NK-92 (cell line): Measurements from ENCODE around the gene ZBTB8OS.
A peak's percentile ranks its signal among the peaks of the same experiment; 100 is the strongest.
"Not testable (repeated sequence)": the region's sequence is repeated elsewhere in the genome, so short reads cannot be mapped to it uniquely, and the experiment has no call there.

ENCODE experiments used
- DNase-seq: peaks from one replicate; lab custom pipeline; 2025; ENCODE audit not compliant: unreplicated experiment; lab: John Stamatoyannopoulos, UW

Gene ZBTB8OS

GRCh38 chr1:32650752-32651460 lies 556 bp upstream of the ZBTB8OS start, which contains the start of gene RBBP4:
Gene RBBP4 (plus strand): TSS chr1:32651208. CDS start chr1:32651307, 99 bp downstream.
- DNase-seq, result peak; percentile 89

GRCh38 chr1:32647308-32648134 lies 2.8 kb downstream of the ZBTB8OS start:
- DNase-seq, result no peak

- no peak for DNase-seq
Measured at GRCh38 chr1:32644426-32644825, 5.9 kb downstream of the ZBTB8OS start.

- DNase-seq, result not testable (repeated sequence)
Measured at GRCh38 chr1:32642292-32642827, 8.0 kb downstream of the ZBTB8OS start.

- no peak for DNase-seq
Measured at GRCh38 chr1:32639489-32640075, 10.8 kb downstream of the ZBTB8OS start.

GRCh38 chr1:32636914-32637645 lies 13.3 kb downstream of the ZBTB8OS start:
- no peak for DNase-seq

- DNase-seq, result no peak
Measured at GRCh38 chr1:32635508-32636277, 14.7 kb downstream of the ZBTB8OS start.

- DNase-seq, result no peak
Measured at GRCh38 chr1:32632829-32633228, 17.5 kb downstream of the ZBTB8OS start.

- DNase-seq, result not testable (repeated sequence)
Measured at GRCh38 chr1:32630173-32630572, 20.2 kb downstream of the ZBTB8OS start.

- DNase-seq, result no peak
Measured at GRCh38 chr1:32627596-32628162, 22.7 kb downstream of the ZBTB8OS start.

- no peak for DNase-seq
Measured at GRCh38 chr1:32626176-32626575, 24.2 kb downstream of the ZBTB8OS start.

- DNase-seq, result no peak
Measured at GRCh38 chr1:32623775-32624174, 26.6 kb downstream of the ZBTB8OS start.

- no peak for DNase-seq
Measured at GRCh38 chr1:32622806-32623681, 27.3 kb downstream of the ZBTB8OS start.

- no peak for DNase-seq
Measured at GRCh38 chr1:32622205-32622604, 28.1 kb downstream of the ZBTB8OS start.

GRCh38 chr1:32619701-32620485 lies 30.5 kb downstream of the ZBTB8OS start:
- no peak for DNase-seq

- DNase-seq, result no peak
Measured at GRCh38 chr1:32618673-32619221, 31.6 kb downstream of the ZBTB8OS start.

GRCh38 chr1:32613472-32613871 lies 36.9 kb downstream of the ZBTB8OS start:
- DNase-seq, result no peak
